HG03066 (cell line): ENCODE data around the gene RAB6B.

Source experiments
- ATAC-seq: cut with Tn5 transposase; IDR thresholded peaks from one replicate; pipeline ENCODE4 v1.9.1; 2021; ENCODE audit warnings: low read depth; ENCODE audit not compliant: unreplicated experiment

Gene RAB6B

DNA sequence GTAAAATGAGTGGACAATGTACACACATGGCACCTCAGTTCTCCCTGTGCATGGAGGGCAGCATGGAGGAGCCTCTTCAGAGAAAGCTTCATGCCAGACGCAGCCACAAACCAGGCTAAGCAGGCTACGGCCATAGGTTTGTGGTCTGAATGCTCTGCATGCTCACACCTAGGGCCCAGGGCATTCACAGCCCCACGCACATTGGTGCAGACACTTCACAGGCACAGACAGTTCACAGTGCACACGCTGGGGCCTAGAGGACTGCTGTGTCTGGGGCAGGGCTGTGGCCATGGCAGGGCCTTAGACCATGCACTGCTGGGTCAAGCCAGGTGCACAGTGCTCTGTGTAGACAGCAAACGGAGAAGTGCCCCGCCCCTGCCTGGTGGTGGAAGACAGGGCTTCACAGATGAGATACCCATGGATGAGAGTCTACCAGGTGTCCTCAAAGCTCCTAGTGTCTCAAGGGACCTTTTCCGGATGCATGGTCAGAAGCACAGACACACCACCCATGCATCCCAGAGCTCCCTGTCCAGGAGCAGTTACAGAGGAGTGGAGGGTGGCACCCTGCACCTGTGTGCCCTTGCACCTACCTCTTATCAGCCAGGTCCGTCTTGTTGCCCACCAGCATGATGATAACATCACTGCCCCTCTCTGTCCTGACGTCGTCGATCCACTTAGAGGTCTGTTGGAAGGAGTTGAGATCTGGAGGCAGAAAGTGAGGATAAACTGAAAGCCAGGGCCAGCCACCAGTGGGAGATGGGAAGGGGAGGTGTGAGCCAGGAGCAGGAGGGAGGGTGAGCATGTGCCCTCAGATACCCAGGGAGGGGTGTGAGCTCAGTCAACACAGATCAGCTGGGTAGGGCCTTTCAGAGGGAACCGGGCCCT, 56.5 kb downstream of the RAB6B start:
- no peak for ATAC-seq

- ATAC-seq = no peak
These were observed 57.3 kb downstream of the RAB6B start for GRCh38 chr3:133838296-133838789.

- no peak for ATAC-seq
These were observed 58.0 kb downstream of the RAB6B start for GRCh38 chr3:133837487-133838295.

DNA sequence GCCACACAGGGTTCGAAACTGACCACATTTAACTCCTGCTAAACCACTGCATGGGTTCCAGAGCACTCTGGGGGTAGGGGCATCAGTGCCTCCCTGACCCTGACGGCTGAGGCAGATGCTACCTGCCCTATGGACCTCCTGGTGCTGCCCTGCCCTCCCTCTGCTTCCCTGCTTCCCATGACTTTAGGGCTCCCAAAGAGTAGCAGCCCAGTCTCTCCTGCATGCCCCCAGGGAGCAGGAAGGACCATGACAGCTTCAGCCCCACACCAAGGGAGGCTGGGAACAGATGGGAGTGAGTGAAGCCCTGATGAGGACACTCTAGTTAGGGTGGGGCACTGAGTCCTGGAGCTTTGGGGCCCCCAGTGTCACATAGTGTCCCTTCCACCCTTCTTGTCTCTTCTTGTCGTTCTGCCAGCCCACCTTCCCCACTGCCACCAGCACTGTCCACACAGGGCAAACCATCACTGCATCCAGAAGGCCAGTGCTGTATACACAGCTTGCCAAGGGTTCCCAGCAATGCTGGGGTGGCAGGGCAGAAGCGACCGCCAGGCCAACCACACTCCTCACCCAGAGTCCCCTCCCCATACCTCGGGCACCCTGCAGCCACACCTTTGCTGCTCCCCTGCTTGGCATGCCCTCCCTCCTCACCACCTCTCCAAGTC, 59.1 kb downstream of the RAB6B start:
- ATAC-seq = no peak

GRCh38 chr3:133835961-133836360, 59.7 kb downstream of the RAB6B start:
- ATAC-seq = no peak

DNA sequence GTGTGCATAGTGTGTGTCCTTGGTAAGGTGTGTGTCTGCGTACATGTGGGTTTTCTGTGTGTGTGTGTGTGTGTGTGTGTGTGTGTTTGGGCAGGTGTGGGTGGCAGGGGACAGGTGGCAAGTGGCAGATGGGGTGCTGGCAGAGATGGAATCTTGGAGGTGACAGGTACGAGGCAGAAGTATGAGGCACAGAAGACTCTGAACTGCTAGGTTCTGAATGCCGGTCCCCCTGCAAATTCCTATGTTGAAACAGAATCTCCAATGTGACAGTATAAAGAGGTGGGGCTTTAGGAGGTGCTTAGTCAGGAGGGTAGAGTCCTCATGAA, 60.3 kb downstream of the RAB6B start:
- no peak for ATAC-seq

GRCh38 chr3:133834621-133835417, 60.9 kb downstream of the RAB6B start:
- ATAC-seq = no peak

DNA sequence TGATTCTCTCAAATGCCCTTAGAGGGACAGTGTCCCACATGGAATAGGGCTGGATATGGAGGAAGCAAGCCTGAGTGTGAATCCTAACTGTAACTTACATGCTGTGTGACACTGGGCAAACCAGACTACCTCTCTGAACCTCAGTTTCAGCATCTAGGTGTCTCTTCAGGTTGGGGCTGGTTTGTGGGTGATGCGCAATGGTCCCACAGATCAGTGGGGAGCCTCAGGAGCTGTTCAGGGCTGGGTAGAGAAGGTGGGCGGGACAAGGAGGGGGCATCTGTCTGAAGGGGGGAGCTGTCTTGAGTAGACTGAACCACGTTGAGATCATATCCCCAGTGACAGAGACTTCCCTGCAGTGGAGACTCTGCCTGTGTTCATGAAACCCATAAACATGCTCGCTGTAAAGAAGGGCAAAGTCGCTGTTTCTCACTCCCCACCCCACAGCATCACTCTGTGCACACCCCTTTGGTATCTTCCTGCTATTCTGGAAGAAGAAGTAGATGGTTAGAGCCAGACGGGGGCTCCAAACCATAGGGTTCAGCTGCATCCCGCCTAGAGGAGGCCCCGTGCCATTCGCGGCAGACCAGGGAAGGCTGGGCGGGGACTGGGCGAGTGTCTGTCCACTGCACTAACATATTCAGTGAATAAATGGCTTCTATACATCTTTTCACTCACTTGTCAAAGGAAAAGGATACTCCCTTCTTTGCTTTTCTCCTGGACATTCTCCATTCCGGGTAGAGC, 61.6 kb downstream of the RAB6B start:
- ATAC-seq = no peak

- no peak for ATAC-seq
These were observed 62.4 kb downstream of the RAB6B start for GRCh38 chr3:133833267-133833666.

DNA sequence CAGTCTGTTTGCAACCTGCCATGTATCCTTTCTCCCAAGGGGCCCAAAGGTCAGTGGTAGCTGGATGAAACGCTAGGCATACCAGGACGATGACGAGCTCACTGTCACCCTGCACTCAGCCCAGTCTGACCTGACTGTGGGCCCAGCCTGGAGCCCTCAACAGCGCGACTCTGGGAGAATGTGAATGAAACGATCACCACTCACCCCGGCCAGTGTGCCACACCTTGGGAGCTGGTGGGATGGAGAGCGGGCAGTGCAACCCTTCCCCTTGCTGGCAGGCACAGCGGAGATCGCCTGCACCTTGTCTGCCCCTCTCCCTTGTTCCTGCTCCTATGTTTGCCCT, 62.9 kb downstream of the RAB6B start:
- no peak for ATAC-seq

DNA sequence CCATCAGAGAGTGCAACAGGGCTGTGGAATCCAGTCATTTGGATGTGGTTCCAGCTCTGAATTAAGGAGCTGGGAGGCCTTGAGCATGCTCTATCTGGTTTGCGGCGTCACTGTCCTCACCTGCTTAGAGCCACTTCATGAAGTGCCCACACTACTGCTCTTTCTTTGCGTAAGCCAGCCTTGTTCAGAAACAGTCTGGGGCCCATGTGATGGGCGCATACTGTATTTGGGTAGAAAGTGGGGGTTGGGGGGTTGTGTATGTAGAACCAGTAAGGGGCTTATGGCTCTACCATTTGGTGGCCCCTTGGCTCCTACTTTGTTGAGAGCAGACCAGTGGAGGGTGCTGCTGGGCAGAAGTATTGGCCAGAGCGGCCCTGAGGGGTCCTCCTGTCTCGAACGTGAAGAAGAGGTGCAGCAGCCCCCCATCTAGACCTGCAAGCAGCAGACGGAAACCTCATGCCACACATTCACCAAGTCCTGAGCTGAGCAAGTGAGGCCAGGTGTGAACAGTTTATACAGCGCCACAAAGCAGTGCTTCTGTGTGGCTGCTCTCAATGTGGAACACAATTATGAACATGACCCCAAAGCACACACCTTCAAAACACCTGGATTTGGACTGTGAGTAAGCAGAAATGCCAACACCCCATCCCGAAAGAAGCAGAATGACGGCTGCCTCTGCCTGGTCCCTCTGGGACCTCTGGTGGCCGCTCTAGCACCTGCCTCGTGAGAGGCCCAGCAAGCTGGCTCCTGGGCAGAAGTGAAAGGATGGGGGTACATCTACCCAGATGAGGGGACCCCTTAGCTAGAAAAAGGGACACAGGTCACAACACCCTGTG, 63.5 kb downstream of the RAB6B start:
- ATAC-seq = no peak

GRCh38 chr3:133830071-133830470, 65.6 kb downstream of the RAB6B start:
- ATAC-seq = no peak

GRCh38 chr3:133829310-133829707, 66.4 kb downstream of the RAB6B start:
- ATAC-seq = no peak

DNA sequence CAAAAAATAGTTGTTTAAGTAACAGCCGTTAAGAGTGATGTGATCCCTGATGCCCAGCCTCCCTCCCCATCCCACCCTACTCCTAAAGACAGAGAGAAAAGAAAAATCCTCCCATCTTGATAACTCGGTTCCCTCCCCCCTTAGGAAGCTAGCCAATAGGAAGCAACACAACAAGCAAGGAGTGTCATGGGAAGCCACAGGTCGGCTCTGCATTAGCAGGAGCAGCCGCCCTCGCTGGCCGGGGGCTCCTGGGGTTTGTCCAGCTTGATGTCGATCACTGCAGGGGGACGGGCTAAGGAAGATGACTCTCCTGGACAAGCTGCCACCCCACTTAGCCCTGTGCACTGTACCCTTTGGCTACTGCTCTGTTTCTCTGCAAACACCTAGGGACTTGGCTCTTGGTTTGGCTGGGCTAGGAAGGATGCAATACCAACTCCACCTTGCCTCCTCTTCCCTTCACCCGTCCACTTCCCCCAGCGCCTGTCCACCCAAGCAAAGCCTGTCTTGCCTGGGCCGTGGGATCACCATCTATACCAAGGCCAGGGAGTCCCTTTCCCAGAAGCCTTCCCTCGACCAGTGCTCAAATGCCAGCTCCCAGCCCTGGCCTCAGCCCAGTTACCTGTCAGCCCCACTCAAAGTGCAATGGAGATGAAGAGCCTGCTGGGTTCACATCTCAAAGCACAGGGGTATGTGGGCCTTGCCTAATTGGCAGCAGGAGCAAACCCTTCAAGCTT, 66.9 kb downstream of the RAB6B start:
- ATAC-seq = no peak

GRCh38 chr3:133827684-133828083, 68.0 kb downstream of the RAB6B start:
- ATAC-seq = no peak

- ATAC-seq = no peak
These were observed 68.5 kb downstream of the RAB6B start for GRCh38 chr3:133827136-133827535.

- no peak for ATAC-seq
These were observed 69.5 kb downstream of the RAB6B start for GRCh38 chr3:133825969-133826727.
